ENCODE data around the gene CHSY1. TPM values are rescaled to one million over a fixed set of nuclear protein-coding genes. Genes with fewer than 3 reads are reported as not detected.
"Not testable (repeated sequence)": the region's sequence is repeated elsewhere in the genome, so short reads cannot be mapped to it uniquely, and the experiment has no call there.

The CHSY1 gene
- total RNA-seq, 1 experiment from 2014 or later: 24.5 TPM

DNA sequence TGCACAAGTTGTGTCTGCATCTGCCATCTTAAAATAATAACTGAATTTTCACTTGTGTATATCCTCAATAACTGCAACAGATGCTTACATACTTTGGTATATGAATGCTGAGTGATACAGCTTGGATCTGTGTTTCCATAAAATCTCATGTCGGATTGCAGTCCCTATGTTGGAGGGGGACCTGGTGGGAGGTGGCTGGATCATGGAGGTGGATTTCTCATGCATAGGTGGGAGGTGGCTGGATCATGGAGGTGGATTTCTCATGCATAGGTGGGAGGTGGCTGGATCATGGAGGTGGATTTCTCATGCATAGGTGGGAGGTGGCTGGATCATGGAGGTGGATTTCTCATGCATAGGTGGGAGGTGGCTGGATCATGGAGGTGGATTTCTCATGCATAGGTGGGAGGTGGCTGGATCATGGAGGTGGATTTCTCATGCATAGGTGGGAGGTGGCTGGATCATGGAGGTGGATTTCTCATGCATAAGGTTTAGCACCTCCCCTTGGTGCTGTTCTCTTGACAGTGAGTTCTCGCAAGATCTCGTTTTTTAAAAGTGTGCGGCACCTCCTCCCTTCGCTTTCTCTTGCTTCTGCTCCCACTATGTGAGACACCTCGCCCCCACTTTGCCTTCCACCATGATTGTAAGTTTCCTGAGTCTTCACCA is 37.3 kb downstream of the CHSY1 start:
- DNase-seq (ENCODE audit: extremely low read depth, low read depth): not testable (repeated sequence)

DNA sequence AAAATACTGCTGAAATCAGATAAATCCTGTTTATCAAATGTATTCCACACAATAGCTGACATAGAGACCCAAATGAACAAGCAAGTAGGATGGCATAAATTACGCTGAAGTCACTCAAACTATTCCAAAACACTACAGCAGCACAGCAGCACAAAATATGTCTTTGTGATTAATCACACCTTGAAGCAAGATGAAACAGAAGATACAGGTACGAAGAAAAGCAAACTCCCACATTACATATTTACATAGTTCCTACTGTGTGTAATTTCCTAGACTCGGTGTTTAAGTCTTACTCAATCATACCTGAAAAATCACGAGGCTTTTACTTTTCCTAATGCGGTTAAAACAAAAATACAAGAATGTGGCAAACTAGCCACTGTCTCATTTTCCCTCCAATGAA is 38.3 kb downstream of the CHSY1 start:
- DNase-seq (ENCODE audit: extremely low read depth, low read depth): no peak

DNA sequence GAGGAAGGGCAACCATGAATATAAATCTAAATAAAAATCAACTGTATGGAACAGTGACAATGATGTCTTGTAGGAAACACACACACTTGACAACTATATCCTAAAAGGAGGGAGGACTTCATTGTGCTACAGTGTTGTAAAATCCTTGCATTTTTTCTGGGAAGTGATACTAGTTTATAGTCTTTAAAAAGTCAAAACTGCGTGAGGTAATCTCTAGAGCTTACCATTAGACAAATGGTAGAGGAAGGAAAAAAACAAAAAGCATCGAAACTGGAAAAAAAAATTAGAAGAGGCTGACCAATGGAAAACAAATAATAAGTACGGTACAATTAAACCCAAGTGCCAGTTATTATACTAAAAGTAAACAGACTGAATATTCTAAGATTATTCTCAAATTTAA is 38.7 kb downstream of the CHSY1 start:
- DNase-seq (ENCODE audit: extremely low read depth, low read depth): no peak

DNA sequence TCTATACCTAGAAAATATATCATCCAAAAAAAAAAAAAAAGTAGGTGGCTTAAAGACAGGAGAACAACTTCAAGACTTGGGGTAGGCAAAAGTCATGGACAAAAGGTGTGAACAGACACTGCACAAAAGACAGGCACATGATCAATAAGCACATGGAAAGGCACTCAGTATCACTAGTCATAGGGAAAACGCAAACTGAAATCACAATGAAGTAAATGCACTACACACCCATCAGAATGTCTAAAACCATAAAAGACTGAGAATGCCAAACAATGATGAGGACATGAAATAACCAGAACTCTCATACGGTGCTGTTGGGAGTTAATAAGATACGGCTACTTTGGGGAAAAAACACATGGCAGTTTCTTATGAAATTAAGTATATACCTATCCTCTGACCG is 40.0 kb downstream of the CHSY1 start:
- DNase-seq (ENCODE audit: extremely low read depth, low read depth): no peak

DNA sequence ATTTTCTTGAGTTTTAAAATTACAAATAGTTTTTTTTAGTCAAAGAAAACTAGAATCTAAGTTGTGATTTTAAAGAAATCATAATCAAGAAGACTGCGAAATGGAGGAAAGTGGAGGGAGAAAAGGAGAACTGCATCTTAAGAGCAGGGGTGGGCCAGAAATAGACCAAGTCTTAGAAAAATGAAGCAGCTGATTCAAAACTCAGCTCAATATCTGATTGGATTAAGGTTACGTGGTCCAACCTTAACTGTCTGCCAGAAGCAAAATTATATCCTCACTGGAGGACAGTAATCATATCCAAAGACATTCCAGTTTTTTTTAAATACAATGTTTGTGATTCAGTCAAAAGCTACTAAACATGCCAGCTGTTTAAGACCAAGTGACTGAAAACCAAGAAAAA is 41.4 kb downstream of the CHSY1 start:
- no peak for DNase-seq (ENCODE audit: extremely low read depth, low read depth)

DNA sequence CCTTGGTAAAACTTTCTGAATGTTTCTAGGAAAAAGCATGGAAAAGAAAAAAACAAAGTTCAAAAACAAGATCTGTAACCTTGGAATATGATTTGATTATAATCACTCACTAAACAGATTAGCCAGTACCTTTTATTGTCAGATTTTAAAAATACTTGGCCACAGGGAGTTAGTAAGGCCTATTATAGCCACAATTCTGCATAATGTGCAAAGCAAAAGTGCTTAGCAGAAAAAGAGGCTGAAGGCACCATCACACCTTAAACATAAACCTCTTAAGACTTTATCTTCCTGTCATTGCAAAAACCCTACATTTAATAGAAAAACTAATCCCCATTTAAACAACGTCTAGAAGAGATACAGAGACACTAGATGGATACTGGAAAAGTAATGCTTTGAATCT is 41.8 kb downstream of the CHSY1 start:
- no peak for DNase-seq (ENCODE audit: extremely low read depth, low read depth)

DNA sequence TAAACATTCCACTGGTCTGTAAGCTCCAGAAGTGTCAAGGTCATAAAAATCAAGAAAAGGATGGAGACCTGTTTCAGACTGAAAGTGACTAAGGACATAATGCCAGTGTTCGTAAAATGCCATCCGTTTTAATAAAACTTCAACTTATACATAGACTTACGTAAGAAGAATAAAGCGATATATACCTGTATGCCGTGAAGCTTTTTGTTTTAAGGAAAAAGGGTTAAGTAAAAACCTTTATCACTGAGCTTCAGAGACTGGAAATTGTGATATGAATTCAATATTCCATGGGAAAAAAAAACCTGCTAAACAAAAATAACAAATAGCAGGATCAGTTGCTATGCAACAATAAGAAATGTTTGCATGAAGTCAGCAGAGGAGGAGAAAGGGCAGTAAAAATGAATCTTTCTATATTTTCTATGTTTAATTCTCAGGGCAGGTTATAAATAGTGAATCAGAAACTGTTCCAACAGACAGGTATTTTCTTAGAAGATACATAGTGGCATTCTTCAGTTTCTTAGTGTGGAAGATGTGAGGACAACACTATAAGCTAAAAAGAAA is 42.5 kb downstream of the CHSY1 start:
- no peak for DNase-seq (ENCODE audit: extremely low read depth, low read depth)

DNA sequence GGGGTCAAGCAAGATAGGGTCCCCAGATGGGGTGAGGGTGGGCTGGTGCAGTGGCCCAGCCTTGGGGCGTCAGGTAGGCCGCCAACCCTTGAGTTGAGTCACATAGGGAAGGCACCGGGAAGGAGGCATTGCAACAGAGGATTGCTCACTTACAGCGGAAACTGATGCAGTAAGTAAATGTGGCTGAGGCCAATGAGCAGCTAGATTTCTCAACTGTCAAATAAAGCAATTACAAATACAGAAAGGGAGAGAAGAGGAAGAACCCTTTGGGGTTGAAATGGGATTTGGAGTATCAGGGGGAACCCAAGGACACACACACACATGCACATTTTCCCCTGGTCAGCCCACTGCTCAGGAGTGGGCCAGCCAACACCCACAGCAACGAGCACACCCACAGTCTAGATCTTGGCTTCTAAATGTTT is 44.0 kb downstream of the CHSY1 start:
- no peak for DNase-seq (ENCODE audit: extremely low read depth, low read depth)

DNA sequence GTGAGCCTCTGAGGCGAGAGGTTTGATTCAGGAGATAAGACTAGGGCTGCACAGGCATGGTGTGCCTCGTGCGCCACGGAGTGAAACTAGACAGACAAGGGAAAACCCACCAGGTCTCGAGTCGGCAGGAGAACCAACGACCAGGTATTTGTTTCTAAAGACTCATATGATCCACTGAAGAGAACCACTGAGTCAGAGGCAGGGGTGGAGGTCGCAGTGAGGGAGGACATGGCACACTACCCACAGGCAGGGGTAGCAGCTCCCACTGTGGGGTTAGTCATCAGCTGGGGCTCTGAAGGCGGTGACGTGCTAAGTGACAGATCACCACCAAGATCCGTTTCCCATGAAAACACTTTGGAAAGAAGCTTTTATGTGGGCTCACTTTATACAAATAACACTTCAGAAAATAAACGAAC is 45.7 kb downstream of the CHSY1 start:
- no peak for DNase-seq (ENCODE audit: extremely low read depth, low read depth)

DNA sequence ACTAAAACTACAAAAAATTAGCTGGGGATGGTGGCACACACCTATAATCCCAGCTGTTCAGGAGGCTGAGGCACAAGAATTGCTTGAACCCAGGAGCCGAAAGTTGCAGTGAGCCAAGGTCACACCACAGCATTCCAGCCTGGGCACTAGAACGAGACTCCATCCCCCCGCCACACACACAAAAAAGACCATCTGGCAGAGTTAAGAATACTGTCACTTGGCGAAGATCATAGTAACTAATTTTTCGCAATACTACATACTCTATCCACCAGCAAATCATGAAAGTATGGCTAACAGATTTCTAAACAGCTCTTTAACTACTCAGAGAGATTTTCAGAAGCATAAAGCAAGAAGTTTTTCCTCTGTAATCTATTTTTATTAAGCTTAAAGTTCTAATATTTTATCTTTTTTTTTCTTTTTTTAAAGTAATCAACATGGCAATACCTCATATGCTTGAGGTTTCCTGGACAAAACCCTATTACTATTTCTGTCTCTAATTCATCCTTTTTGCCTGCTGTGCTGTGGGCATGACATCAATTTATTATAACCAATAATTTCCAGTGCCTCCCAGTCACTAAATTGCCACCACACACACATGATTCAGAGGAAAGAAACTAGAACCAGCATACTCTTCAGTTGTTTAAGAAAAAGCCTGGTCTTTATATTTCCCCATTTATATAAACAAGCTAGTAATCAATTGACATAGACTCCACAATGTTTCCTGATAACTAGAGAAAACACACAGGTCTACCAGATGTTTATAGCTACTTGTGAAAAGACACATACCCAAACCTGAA is 46.9 kb downstream of the CHSY1 start:
- DNase-seq (ENCODE audit: extremely low read depth, low read depth): no peak

DNA sequence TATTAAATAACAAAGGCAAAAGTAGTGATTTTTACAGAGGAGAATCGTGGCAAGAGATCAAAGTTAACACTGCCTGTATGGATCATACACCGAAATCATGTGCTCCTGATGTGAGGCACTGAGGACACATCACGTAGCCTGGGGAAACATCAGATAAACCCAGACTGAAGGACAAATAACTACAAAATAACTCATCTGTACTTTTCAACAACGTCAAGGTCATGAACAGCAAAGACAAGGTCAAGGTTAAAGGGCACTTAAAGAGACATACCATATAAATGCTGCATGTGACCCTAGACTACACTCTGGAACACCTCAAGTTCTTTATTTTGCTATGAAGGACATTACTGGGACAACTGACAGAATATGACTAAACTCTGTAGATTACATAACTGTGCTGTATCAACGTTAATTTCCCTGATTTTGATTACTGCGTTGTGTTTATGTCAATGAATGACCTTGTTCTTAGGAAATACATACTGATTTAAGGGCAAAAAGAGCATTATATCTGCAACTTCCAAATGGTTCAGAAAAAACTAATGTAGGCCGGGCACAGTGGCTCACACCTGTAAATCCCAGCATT is 48.1 kb downstream of the CHSY1 start:
- no peak for DNase-seq (ENCODE audit: extremely low read depth, low read depth)

DNA sequence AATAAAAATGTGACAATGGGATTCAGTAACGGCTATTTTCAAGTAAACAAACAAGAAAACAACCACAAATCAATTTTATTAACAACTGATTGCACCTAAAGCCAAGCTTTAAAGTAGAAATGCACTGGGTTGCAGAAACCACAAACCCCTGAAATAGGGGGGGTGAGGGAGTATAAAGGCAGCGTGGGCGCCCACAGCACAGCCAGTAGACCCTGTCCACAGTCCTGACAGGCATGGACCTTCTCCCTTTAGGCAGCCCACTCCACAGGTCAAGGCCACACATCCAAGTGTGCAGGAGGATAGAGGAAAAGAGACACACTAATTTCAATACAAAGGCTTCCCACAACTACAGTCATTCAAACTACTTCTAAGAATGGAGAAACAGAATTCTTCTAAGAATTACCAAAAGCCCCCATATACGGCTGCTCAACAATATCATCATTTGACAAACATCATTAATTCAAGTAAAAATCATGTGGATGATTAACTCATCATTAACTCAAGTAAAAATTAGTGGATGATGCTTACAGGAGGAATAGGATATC is 48.7 kb downstream of the CHSY1 start:
- DNase-seq (ENCODE audit: extremely low read depth, low read depth): no peak

DNA sequence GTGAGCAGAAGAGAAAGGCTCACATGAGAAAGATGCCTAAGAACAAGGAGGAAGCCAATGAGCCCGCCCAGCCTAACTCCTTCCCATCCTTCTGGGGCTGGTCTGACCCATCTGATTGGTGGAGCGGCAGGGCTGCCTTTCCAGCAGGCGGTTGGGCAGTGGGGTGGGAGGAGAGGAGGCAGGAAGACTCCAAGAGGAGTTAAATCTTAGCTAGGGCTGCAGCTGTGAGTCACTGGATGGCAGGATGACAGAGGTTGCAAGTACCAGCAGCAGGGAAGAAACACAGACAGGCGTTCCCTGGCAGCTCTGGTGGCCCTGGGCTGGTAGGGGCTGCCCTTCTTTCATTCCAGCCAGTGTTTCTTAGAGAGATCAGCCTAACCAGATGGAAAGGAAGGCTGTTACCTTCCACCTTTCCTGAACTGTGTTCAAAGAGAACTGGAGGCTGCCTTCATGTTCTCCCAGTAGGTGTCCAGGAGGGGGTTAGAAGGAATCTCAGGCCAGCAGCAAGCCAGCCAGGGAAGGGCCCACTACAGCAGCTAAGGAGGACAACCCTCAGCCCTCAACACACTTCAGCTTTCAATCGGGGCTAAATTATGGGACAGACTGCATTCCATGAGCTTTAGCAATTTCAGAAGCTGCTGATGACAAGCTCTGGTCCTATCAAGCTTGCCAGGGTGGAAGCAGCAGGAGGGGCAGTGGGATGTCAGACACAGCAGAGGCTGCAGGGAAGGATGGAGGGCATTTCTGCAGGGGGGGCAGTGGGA is 50.3 kb downstream of the CHSY1 start:
- peak; percentile 65 for DNase-seq (ENCODE audit: extremely low read depth, low read depth)

DNA sequence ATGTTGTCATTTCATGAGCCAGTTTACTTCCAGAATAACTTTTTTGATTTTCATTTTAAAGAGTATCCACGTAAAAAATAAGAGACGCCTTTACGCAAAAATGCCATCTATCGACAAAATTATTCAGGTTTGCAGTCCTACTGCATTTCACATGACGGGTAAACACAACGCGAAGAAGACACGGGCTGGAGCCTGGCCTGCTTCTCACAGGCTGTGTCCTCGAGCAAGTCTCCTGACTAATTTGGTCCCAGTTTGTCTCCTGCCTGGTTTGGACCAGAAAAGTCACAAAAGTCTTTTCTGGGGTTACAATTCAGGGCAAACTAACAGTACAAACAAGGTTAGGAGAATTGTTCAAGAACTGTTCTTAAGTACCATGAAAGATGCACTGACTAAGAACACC is 51.7 kb downstream of the CHSY1 start:
- no peak for DNase-seq (ENCODE audit: extremely low read depth, low read depth)

DNA sequence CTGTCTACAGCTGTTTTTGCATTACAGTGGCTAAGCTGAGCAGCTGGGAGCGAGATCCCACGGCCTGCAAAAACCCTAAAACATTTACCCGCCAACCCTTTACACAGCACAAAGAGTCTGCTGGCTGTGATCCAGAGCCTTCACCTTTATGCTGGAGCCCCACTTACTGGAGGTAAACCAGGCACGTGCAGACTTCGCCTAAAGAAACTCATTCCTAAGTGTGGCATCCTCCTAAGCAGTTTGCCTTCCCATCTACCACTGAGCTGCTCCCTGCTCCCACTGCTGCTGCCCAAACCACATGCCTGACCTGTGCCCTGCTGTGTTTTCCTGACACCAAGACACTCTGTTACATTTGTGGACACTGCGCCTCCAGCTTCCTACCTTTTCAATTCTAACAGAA is 53.0 kb downstream of the CHSY1 start:
- no peak for DNase-seq (ENCODE audit: extremely low read depth, low read depth)

DNA sequence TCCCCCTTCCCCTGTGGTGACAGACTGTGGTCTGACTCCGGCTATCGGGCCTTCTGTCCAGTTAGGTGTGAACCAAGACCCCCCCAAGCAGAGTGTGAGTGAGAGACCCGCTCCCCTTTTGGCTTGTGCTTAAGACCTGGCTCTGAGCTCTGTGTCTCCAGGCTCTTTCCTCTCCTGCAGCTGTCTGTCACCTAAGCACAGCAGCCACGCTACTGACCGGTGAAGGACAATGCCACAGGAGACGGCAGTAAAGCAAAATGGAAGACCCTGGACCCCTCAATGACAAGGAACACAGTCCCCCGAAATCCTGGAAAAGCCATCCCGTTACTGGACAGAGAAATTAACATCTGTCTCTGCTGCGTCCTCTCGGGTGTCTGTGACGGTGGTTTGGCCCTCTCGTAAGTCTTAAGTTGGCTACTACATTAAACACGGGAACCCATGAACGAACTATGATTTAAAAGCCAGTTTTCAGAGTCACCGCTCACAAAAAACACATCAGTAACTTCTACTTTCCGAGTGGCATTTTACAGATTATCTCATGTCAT is 53.7 kb downstream of the CHSY1 start:
- DNase-seq (ENCODE audit: extremely low read depth, low read depth): no peak

DNA sequence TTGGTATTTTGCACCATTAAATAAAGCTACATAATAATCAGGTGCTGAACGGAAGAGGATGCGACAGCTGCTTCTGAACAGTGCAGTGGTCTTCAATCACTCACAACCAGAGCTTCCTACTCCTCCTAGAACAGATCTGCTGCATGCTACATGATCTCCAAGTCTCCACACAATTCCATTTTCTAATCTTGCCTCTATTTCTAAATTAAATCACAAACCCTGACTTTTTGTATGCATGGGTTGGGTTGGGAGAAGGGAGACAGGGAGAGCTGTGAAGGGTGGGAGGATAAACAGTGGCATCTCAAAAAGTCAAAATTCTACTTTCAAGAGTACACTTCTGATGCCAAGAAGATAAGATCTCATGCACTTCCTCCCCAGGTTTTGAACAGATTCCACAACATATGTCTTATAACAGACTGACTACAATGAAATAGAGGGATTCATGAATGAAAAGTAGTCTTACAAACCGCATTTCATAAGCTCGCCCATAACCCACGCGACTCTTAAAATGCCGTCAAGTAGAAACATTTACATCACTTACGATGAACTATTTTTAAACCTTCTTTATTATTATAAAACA is 57.2 kb downstream of the CHSY1 start:
- DNase-seq (ENCODE audit: extremely low read depth, low read depth): no peak

DNA sequence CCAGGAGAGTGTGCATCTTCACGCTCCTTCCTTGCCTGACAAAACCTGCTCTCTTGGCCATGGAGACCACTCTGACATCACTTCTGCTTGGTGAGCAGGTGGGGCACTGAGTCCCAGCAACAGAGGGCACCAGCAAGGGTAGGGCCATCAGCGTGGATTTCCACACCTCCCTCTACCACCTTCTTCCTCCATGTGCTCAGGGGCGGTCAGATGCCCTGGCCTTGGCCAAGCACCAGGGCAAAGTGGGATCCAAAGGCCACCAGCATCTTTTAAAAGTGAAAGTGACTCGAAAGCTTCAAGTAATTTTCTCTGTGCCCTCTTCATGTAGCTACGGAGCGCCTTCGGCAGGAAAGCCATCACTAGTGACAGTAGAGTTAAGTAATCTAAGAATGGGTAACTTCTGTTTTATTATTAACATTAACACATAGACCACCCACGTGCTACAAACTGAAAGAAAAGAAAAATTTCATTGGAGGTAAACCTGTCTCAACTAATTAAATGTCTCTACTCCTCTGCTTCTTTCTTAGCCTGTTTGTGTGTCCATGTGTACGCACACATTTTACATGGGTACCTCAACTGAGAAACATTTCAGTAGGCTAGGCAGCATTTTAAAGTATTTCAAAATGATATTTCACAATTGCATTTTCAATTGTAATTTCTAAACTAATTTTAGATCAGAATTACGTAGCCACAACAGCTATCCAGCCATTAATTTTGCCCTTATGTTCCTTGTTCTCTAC is 57.9 kb downstream of the CHSY1 start:
- no peak for DNase-seq (ENCODE audit: extremely low read depth, low read depth)

DNA sequence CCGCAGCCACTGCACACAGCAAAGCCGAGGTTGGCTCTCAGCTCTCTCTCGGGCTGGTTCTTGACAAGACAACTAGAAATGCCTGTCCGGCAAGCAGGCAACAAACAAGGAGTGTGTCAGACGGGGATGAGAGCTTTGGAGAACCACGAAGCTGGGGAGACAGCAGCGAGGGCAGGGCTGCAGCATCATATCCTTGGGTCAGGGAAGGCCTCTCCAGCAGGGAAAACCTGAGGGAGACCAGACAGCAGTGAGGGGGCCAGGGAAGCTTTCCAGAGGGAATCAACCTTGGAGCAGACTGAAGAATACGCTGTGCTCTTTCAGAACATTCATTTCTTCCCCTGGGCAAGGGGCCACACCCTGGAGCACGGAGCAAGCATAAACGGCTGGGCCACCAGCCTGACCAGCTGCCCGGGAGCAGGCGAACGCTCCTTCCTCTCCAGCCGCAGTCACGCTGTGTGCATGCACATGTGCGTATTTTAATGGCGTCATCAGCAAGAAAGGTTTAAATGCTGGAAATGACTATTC is 58.7 kb downstream of the CHSY1 start:
- no peak for DNase-seq (ENCODE audit: extremely low read depth, low read depth)

Measured in NCI-H460 (cell line).